ENCODE data around the gene BSG.

Gene BSG

DNA sequence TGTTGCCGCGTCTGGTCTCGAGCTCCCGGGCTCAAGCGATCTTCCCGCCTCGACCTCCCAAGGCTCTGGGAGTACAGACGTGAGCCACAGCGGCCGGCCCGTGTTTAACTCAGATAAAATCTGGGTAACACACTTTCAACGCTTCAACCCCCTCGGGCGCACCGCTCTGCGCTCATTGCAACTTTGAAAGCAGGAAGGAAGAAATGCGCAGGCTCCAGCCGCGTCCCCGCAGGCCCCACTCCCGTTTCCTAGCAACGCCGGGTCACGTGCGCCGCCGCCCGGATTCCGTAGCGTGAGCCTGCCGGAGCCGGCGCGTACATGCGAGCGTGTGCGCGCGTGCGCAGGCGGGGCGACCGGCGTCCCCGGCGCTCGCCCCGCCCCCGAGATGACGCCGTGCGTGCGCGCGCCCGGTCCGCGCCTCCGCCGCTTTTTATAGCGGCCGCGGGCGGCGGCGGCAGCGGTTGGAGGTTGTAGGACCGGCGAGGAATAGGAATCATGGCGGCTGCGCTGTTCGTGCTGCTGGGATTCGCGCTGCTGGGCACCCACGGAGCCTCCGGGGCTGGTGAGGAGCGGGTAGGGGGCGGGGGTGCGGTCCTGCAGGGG, at the start of gene BSG:
TSS of gene BSG (plus strand) at position 457 of the 603 bp plus-strand sequence. CDS start at position 496, 39 bp downstream.
- peak; percentile 100 for DNase-seq

DNA sequence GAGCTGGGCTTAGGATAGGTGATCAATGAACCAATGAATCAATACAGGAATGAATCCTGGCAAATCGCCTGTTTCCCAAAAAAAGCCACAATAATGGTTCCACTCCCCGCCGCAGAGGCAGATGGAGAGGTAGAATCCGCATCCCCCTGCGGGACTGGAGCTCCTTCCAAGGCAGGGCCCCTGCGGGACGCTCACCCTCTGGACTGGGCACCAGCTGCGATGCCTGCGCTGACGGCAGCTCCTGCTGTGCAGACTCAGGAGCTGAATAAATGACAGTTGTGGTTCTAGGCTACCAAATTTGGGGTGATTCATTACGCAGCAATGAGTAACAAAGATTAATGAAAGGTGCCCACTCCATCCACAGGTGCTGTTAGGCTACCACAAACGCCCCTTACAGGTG, 49.7 kb upstream of the BSG start:
- DNase-seq = no peak

GRCh38 chr19:524062-524674, 48.2 kb upstream of the BSG start:
- DNase-seq = no peak

DNA sequence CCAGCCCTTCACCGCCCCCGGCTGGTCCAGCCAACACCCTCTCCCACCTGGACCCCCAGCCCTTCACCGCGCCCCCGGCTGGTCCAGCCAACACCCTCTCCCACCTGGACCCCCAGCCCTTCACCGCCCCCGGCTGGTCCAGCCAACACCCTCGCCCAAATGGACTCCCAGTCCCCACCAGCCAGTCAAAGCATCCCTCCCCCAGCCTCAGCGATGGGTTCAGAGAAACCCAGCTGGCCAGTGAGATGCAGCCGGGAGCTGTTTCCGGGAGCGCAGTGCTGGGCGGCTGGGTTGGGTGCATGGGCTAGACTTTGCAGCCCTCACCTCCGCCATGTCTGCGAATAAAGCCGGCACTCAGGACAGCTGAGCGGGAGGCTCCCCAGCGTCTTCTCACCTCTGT, 47.4 kb upstream of the BSG start:
- no peak for DNase-seq

- no peak for DNase-seq
These were observed 46.5 kb upstream of the BSG start for GRCh38 chr19:525857-526419.

DNA sequence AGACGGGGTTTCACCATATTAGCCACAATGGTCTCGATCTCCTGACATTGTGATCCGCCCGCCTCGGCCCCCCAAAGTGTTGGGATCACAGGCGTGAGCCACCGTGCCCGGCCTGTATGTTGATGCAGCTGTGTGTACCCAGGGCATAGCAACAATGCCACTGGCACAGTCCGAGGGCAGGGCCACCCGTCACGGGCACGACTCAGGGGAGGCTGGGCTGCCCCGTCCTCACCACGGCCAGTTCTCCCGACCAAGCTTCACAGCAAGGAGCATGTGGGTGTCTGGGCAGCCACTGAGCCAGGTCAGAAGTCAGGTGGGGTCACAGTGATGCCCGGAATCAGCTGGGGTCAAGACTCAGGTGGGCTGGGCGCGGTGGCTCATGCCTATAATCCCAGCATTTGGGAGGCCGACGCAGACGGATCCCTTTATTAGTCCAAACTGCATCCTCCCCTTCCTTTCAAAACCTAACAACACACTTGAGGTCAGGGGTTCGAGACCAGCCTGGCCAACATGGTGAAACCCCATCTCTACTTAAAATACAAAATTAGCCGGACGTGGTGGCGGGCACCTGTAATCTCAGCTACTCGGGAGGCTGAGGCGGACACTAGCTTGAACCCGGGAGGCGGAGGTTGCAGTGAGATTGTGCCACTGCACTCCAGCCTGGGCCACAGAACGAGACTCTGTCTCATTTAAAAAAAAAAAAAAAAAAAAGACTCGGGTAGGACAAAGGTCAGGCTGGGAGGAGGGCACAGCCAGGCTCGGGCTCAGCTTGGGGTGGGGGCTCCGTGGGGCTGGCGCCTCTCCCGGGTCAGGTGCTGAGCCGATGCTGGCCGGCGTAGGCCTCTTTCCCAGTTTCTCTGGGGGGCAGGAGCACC, 42.0 kb upstream of the BSG start:
- no peak for DNase-seq

- peak; percentile 97 for DNase-seq
These were observed 41.2 kb upstream of the BSG start for GRCh38 chr19:531009-531752.

GRCh38 chr19:531753-532560, 40.4 kb upstream of the BSG start, which contains the start of gene CDC34:
Gene CDC34, plus strand, starts transcription at chr19:531760. Its CDS starts 172 bp downstream, at chr19:531932.
- peak; percentile 30 for DNase-seq

GRCh38 chr19:532561-533363, 39.6 kb upstream of the BSG start:
- peak; percentile 58 for DNase-seq

DNA sequence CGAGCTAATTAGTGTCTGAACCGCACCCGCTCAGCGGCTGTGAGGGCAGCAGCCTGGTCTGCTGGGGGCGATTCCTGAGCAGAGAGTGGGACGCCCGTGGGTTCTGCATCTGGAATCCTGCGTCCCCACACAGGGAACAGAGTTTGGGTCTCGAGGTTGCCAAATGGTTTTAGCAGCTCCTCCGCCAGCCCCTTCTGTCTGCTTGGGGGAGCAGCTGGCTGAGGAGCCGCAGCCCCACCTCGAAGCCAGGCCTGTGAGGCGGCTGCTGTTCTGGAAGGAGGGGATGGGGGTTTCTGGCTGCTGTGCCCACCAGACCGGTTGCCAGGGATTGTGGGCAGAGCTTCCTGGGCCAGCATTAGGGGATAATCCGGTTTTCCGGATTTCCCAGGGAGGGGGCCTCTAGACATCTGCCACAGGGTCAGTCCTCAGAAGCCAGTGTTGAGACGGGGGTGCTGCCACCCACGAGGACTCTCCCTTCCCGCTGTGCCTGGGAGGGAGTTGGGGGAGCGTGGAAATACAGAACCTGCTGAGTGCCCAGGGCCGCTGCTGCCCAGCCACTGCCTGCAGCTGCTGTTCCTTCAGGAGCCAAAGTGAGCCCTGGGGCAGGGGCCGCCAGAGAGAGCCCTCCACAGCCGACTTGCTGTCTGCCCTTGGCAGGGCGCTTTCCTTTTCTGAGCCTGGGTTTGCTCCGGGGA, 38.9 kb upstream of the BSG start:
- no peak for DNase-seq

GRCh38 chr19:534088-534487, 38.3 kb upstream of the BSG start:
- no peak for DNase-seq

DNA sequence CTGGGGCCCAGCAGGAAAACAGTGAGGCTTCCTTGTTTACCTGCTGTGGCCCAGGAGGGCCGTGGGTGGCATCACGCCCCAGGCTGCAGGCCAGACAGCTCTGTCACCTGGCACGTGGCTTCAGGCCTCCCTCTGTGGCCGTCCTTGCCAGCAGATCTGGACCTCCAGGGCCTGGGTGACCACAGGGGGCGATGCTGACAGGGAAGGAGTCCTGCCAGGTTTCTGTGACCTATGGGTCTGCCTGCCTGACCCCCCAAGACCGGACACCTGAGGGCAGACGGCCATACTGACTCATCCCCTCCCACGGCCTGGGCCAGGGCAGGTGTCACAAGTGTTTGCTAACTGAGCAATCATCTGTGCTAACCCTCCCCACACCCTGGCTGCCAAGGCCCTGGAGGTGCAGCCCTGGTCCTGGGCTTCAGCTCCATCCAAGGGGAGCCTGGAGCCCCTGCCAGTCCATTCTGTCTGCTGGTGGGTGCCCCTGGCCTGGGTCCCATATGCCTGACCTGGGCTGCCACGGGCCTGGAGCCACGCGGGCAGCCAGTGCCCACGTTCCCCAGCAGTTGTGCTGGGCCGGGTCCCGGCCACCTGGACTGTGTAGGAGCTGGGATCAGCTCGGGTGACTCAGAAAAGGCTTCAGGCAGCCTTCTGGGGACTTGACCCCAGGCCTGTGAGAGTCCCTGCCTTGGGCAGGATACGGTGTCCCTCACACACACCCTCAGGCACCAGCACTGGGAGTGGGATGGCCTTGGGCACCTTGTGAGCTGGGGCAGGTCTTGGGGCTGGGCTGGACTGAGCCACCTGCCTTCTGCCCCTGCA, 37.2 kb upstream of the BSG start:
- DNase-seq = no peak

DNA sequence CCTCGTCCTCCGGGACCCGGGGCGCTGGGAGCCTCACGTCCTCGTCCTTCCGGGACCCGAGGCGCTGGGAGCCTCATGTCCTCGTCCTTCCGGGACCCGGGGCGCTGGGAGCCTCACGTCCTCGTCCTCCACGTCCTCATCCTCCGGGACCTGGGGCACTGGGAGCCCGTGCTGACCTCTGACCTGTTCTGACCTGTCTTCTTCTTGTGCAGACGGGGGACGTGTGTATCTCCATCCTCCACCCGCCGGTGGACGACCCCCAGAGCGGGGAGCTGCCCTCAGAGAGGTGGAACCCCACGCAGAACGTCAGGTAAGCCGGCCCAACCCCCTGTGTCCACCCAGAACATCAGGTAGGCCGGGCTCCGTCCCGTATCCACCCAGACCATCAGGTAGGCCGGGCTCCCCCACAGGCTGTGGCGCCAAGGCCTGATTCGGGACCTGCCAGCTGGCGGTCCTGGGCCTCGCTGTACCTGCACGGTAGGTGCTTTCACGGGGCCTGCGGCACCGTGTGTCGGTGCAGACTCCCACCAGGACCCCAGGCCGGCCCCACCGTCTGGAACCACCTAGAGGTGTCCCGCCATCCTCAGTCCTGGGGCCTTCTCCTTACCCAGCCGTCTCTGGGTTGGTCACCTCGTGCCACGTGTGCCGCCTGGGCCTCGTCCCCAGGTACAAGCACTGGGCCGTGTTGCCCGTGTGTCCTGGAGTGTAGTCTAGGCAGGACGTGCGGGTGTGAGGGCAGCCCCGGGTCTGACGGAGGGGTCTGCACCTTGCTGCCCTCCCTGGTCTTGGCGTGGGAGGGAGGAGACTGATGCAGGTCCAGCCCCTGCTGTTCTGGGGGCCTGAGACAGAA, 36.1 kb upstream of the BSG start:
- DNase-seq = no peak

DNA sequence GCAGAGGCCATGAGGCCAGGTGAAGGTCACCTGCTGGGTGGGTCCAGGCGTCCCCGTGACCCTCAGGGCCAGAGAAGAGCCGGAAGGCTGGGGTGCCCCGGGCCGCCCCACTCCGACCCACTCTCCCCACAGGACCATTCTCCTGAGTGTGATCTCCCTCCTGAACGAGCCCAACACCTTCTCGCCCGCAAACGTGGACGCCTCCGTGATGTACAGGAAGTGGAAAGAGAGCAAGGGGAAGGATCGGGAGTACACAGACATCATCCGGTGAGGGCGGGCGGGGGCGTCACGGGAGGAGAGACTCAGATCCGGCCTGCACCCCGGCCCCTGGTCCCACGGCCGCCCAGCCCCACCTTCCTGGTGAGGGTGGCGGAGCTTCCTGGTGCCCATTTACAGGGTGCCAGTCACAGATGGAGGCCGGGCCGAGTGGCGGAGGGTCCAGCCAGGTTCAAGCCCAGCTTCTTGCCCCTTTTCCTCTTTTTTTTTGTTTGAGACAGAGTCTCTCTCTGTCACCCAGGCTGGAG, 35.5 kb upstream of the BSG start:
- no peak for DNase-seq

DNA sequence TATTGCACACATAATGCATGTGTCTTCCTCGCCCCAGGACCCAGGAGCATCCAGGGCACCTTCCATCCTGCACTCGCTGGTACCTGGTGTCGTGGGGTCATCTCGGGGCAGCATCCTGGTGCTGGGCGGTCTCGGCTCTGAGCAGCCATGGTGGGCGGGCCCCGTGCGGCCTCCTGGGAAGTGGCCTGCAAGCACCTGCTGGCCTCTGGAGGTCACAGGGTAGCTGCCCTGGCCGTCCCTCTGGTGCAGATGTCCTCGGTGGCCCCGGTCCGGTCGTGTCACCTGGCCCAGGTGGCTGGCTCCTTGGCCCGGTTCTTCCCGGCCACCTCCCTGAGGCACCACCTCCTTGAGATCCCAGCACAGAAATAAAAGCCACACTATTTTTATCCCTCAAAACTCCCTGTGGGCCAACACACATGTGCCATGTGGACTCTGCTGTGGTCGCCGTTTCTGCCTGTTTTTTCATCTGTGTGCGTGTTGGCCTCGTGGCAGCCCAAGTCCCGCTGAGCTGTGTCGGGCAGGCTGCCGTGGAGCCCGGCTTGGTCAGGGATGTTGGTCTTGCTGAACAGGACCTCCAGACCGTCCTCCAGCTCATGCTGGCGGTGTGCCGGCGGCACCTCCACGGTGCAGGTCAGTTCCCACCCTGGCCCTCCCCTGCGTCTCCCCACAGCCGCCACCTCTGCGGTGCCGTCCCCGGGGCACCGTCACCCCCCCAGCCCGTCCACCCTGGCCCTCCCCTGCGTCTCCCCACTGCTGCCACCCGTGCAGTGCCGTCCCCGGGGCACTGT, 33.6 kb upstream of the BSG start:
- DNase-seq = no peak

DNA sequence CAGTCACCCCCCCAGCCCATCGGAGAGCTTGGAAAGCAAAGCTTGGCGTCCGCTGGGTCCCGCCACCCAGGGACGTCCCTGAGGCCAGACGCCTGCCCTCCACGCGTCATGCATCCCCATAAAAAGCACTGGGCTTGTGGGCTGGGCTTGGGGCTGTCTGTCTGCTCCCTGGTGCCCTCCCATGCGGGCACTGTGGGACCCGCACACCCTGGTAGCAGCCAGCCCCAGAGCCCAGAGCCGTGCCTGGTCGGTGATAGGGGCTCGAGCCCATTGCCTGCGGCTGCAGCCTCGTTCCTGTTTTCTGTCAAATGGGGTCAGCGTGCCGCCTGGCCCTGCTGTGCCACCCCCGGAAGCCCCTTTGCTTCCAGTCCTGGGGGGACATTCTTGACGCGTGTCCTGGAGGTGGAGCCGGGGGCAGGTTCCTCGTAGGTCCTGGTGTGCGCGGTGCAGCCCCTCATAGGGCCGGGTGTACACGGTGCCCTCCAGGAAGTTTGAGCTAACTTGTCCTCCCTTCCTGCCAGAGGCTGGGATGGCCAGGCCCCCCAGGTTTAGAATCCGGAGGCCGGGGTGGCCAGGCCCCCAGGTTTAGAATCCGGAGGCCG, 32.9 kb upstream of the BSG start:
- DNase-seq = no peak

Measured in suppressor macrophage treated with lipopolysaccharide for 4 hours (primary cell).